HG03064 (cell line): ENCODE results near the gene AQR.
"Not testable (repeated sequence)": the region's sequence is repeated elsewhere in the genome, so short reads cannot be mapped to it uniquely, and the experiment has no call there.

Experiments
- ATAC-seq: cut with Tn5 transposase; IDR thresholded peaks from one replicate; pipeline ENCODE4 v1.9.1; 2021; ENCODE audit warnings: low read depth; ENCODE audit not compliant: unreplicated experiment

AQR gene

GRCh38 chr15:34964277-34964676 lies 5.3 kb downstream of the AQR start:
- ATAC-seq: no peak

GRCh38 chr15:34953851-34954250 lies 15.7 kb downstream of the AQR start:
- no peak for ATAC-seq

GRCh38 chr15:34952481-34952880 lies 17.1 kb downstream of the AQR start:
- ATAC-seq: no peak

- no peak for ATAC-seq
These were observed 17.5 kb downstream of the AQR start for GRCh38 chr15:34951993-34952392.

GRCh38 chr15:34944936-34945335 lies 24.6 kb downstream of the AQR start:
- ATAC-seq: no peak

- ATAC-seq: no peak
These were observed 25.8 kb downstream of the AQR start for GRCh38 chr15:34943711-34944110.

GRCh38 chr15:34943264-34943663 lies 26.3 kb downstream of the AQR start:
- not testable (repeated sequence) for ATAC-seq

GRCh38 chr15:34942363-34942762 lies 27.2 kb downstream of the AQR start:
- ATAC-seq: no peak

- ATAC-seq: no peak
These were observed 27.7 kb downstream of the AQR start for GRCh38 chr15:34941831-34942230.

- no peak for ATAC-seq
These were observed 28.3 kb downstream of the AQR start for GRCh38 chr15:34941185-34941698.

GRCh38 chr15:34933432-34933975 lies 36.0 kb downstream of the AQR start:
- no peak for ATAC-seq

- not testable (repeated sequence) for ATAC-seq
These were observed 41.2 kb downstream of the AQR start for GRCh38 chr15:34928349-34928748.

GRCh38 chr15:34927726-34928125 lies 41.8 kb downstream of the AQR start:
- ATAC-seq: no peak

GRCh38 chr15:34914317-34914716 lies 55.2 kb downstream of the AQR start:
- no peak for ATAC-seq

GRCh38 chr15:34905047-34905446 lies 64.5 kb downstream of the AQR start:
- ATAC-seq: no peak

- no peak for ATAC-seq
These were observed 65.0 kb downstream of the AQR start for GRCh38 chr15:34904527-34904926.

GRCh38 chr15:34900748-34901147 lies 68.8 kb downstream of the AQR start:
- no peak for ATAC-seq

GRCh38 chr15:34896183-34896582 lies 73.4 kb downstream of the AQR start:
- ATAC-seq: no peak

GRCh38 chr15:34893967-34894366 lies 75.6 kb downstream of the AQR start:
- ATAC-seq: no peak

GRCh38 chr15:34892963-34893591 lies 76.5 kb downstream of the AQR start:
- no peak for ATAC-seq

- ATAC-seq: no peak
These were observed 79.1 kb downstream of the AQR start for GRCh38 chr15:34890424-34890823.

- no peak for ATAC-seq
These were observed 80.1 kb downstream of the AQR start for GRCh38 chr15:34889476-34889875.
